IMR-90 (cell line): ENCODE results near the gene FCHSD2.

Source experiments
- MAZ ChIP-seq: IDR thresholded peaks from 2 replicates; pipeline ENCODE4 v1.6.1; 2012; ENCODE audit warnings: low read depth, mild to moderate bottlenecking, low read length, improper control_type of control experiment, moderate library complexity, borderline replicate concordance
- POLR2A ChIP-seq: IDR thresholded peaks from 2 replicates; pipeline ENCODE4 v1.6.1; 2012; ENCODE audit warnings: mild to moderate bottlenecking, low read depth, low read length
- TF ChIP-seq, protein P1 (sequence below): conservative IDR thresholded peaks from 2 replicates; pipeline ENCODE4 v1.5.1; 2012; ENCODE audit warnings: mild to moderate bottlenecking, low read depth, low read length, improper control_type of control experiment

DNA sequence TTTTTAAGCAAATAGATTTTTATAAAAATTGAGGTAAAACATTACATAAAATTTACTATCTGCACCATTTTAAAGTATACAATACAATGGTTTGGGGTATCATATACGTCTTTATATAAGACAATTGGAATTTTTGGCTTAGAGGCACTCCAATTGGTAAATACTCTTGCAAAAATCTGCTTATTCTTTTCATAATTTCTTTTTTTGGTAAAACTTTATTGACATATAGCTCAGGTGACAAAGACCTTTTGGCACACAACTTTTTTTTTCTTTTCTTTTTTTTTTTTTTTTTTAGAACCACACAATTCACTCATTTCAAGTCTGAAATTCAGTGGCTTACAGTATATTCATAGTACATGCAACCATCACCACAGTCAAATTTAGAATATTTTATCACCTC is 270.1 kb downstream of the FCHSD2 start:
- TF ChIP-seq, protein P1, sequence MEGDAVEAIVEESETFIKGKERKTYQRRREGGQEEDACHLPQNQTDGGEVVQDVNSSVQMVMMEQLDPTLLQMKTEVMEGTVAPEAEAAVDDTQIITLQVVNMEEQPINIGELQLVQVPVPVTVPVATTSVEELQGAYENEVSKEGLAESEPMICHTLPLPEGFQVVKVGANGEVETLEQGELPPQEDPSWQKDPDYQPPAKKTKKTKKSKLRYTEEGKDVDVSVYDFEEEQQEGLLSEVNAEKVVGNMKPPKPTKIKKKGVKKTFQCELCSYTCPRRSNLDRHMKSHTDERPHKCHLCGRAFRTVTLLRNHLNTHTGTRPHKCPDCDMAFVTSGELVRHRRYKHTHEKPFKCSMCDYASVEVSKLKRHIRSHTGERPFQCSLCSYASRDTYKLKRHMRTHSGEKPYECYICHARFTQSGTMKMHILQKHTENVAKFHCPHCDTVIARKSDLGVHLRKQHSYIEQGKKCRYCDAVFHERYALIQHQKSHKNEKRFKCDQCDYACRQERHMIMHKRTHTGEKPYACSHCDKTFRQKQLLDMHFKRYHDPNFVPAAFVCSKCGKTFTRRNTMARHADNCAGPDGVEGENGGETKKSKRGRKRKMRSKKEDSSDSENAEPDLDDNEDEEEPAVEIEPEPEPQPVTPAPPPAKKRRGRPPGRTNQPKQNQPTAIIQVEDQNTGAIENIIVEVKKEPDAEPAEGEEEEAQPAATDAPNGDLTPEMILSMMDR = no peak
- no peak for TF ChIP-seq MAZ
- no peak for TF ChIP-seq POLR2A
